Measurements from ENCODE around the gene CXorf49. TPM values are rescaled to one million over a fixed set of nuclear protein-coding genes. Genes with fewer than 3 reads are reported as not detected.

Gene CXorf49
- total RNA-seq, 2 experiments from 2014 or later = not detected

GRCh38 chrX:71667328-71668247 is 50.5 kb downstream of the CXorf49 start, which contains the start of gene LOC101059915:
TSS of gene LOC101059915 (plus strand) at chrX:71667546.
- H3K4me3 Mint-ChIP-seq = no peak within 1 kb of the TSS
- H3K36me3 Mint-ChIP-seq (ENCODE audit: low read depth) = no peaks in the 10 kb centered on the region
- H3K9me3 Mint-ChIP-seq = no peaks in the 10 kb centered on the region
- H3K4me1 Mint-ChIP-seq (ENCODE audit: low read depth) = peaks cover 34% of the 10 kb centered on the region
- ATAC-seq (no peak), DNase-seq (no peak)
- no peak for TF ChIP-seq CTCF (IDR thresholded peaks at IDR 0.05)
- intact Hi-C loops (cut with micrococcal nuclease) = no loop called here
- ChIA-PET CTCF (no interaction called here), POLR2A (interaction anchor here (0.6 kb wide), 1 partner anchor 21 kb away, joined by 3 read pairs; no protein-coding TSS in a partner anchor)
- no peak within 1 kb of the TSS for H3K27ac Mint-ChIP-seq
- peaks cover 3% of the 10 kb centered on the region for H3K27me3 Mint-ChIP-seq

GRCh38 chrX:71666240-71667223 is 51.6 kb downstream of the CXorf49 start:
- POLR2A ChIA-PET = interaction anchor here (0.6 kb wide), 1 partner anchor 20 kb away, joined by 3 read pairs; no protein-coding TSS in a partner anchor
- TF ChIP-seq CTCF (IDR thresholded peaks at IDR 0.05) = no peak
- CTCF ChIA-PET = no interaction called here
- Mint-ChIP-seq H3K9me3 (no peaks in the 10 kb centered on the region), H3K27ac (no peak overlapping the region), H3K27me3 (no peaks in the 10 kb centered on the region), H3K36me3 (ENCODE audit: low read depth) (no peaks in the 10 kb centered on the region), H3K4me3 (no peak overlapping the region), H3K4me1 (ENCODE audit: low read depth) (peaks cover 34% of the 10 kb centered on the region)
- ATAC-seq (no peak), DNase-seq (no peak)
- intact Hi-C loops (cut with micrococcal nuclease) = no loop called here

- Mint-ChIP-seq H3K36me3 (ENCODE audit: low read depth) (no peaks in the 10 kb centered on the region), H3K9me3 (no peaks in the 10 kb centered on the region), H3K27me3 (no peaks in the 10 kb centered on the region), H3K4me3 (no peak overlapping the region), H3K4me1 (ENCODE audit: low read depth) (peaks cover 30% of the 10 kb centered on the region), H3K27ac (no peak overlapping the region)
- no peak for DNase-seq
- ChIA-PET CTCF (no interaction called here), POLR2A (no interaction called here)
- ATAC-seq = no peak
- TF ChIP-seq CTCF (IDR thresholded peaks at IDR 0.05) = no peak
- intact Hi-C loops (cut with micrococcal nuclease) = no loop called here
Measured at GRCh38 chrX:71665747-71666146, 52.3 kb downstream of the CXorf49 start.

GRCh38 chrX:71664889-71665491 is 53.1 kb downstream of the CXorf49 start:
- Mint-ChIP-seq H3K27ac (no peak overlapping the region), H3K4me1 (ENCODE audit: low read depth) (peaks cover 23% of the 10 kb centered on the region), H3K4me3 (no peak overlapping the region), H3K9me3 (no peaks in the 10 kb centered on the region), H3K36me3 (ENCODE audit: low read depth) (no peaks in the 10 kb centered on the region), H3K27me3 (no peaks in the 10 kb centered on the region)
- no peak for DNase-seq
- ATAC-seq = no peak
- CTCF ChIA-PET = no interaction called here
- intact Hi-C loops (cut with micrococcal nuclease) = no loop called here
- no peak for TF ChIP-seq CTCF (IDR thresholded peaks at IDR 0.05)
- POLR2A ChIA-PET = interaction anchor here (0.9 kb wide), 1 partner anchor 126 kb away, joined by 5 read pairs; no protein-coding TSS in a partner anchor

Other genes with a start within 250 kb of the CXorf49 start
- 100 to 1,000 TPM; 354 to 358 TPM for gene OGT, start 185.2 kb downstream of the CXorf49 start, total RNA-seq
- gene GCNA, start 139.8 kb downstream of the CXorf49 start, total RNA-seq = 1 to 10 TPM; 3.5 to 5.1 TPM
- 10 to 100 TPM; 42.4 to 43.8 TPM for gene CXCR3, start 99.8 kb downstream of the CXorf49 start, total RNA-seq
- not detected for gene CXorf49B, start 45.1 kb upstream of the CXorf49 start, total RNA-seq
- gene NHSL2, start 192.6 kb upstream of the CXorf49 start, total RNA-seq = under 1 TPM; 0.58 to 0.88 TPM